ENCODE measurements around the gene RAX. TPM values are rescaled to one million over a fixed set of nuclear protein-coding genes. Genes with fewer than 3 reads are reported as not detected.
A peak's percentile ranks its signal among the peaks of the same experiment; 100 is the strongest.

RAX gene
- total and polyA plus RNA-seq, 10 of the 15 experiments (the other 5 are each of a cell fraction or from before 2014, with no cell fraction given) = not detected

DNA sequence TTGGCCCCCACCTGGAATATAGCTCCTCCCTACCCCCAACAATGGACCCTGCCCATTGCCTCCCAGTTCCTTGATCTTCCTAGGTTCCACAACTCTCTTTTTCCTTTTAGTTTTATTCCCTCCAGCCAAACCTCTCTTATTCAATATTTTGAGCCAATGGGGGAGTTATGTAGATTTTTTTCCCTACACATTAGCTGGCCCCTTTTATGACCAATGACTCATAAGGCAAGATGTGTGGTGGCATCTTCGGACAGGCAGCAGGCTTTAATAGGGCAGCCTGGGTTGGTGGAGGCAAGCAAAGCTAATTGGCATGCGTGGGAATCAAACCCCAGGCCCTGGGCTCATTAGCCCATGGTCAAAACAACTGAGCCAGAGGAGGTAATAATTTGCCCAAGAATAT, 44.1 kb downstream of the RAX start:
- CTCF ChIA-PET = interaction anchor here (1.1 to 4.4 kb wide), 4 partner anchors 41 to 230 kb away, joined by 3 to 23 read pairs (median 4); no protein-coding TSS in a partner anchor
- WGBS (ENCODE audit: insufficient coverage, insufficient replicate concordance, low lambda C conversion rate, missing lambda C conversion rate) = 65% methylated on average over 2 of the region's 2 CpGs
- no peak for DNase-seq (ENCODE audit: low read depth, low spot score)
- H3K4me2 ChIP-seq (ENCODE audit: control insufficient read depth, insufficient read depth) = no peak overlapping the region
- no peaks in the 10 kb centered on the region for H3K4me1 ChIP-seq (ENCODE audit: control insufficient read depth, insufficient read depth, low read length)
- H3K4me3 ChIP-seq = no peak overlapping the region
- H2AFZ ChIP-seq (ENCODE audit: control insufficient read depth, low read depth, low read length) = no peak overlapping the region
- intact Hi-C loops (cut with micrococcal nuclease; ENCODE audit: unreplicated experiment) (no loop called here), in situ Hi-C loops (cut with MboI) (loop anchor here (10.0 kb wide), 1 partner anchor 144 kb away; no protein-coding TSS in a partner anchor)
- RAD21 ChIA-PET (ENCODE audit: unreplicated experiment) = interaction anchor here (1.1 to 1.6 kb wide), 4 partner anchors 20 to 461 kb away, joined by 3 to 5 read pairs (median 4); no protein-coding TSS in a partner anchor
- H3K27me3 ChIP-seq (replicated peaks in 1 of 2; ENCODE audit: control insufficient read depth in 2 of 2, insufficient read depth in 2 of 2, low read length in 1 of 2) = peaks cover 0 to 6% of the 10 kb centered on the region in 2 experiments; a peak in 1 of 4 replicates
- peak; percentile 43; the same call in 2 of the 3 replicates for ATAC-seq
- no peaks in the 10 kb centered on the region for H4K20me1 ChIP-seq (ENCODE audit: control insufficient read depth, insufficient read depth)
- H3K9me3 ChIP-seq (replicated peaks; ENCODE audit: control insufficient read depth, insufficient read depth, low read length) = no peaks in the 10 kb centered on the region
- H3K36me3 ChIP-seq (ENCODE audit: control insufficient read depth in 2 of 2, insufficient read depth in 2 of 2, low read length in 1 of 2) = no peaks in the 10 kb centered on the region
- FAIRE-seq = no peak
- BruUV-seq (replicated peaks) = no TSS peak
- TF ChIP-seq PAX5 (IDR thresholded peaks at IDR 0.05; ENCODE audit: borderline replicate concordance, low read depth, low read length) = no peak
- SMC1A ChIA-PET (ENCODE audit: uncharacterized antibody, unreplicated experiment) = interaction anchor here (0.7 to 2.1 kb wide), 6 partner anchors 11 to 173 kb away, joined by 3 to 8 read pairs (median 5); no protein-coding TSS in a partner anchor
- POLR2A ChIA-PET = interaction anchor here (1.6 kb wide), 1 partner anchor 89 kb away, joined by 4 read pairs; no protein-coding TSS in a partner anchor
- H3K79me2 ChIP-seq (ENCODE audit: control insufficient read depth, insufficient read depth, low read length) = no peaks in the 10 kb centered on the region
- H3K27ac ChIP-seq (ENCODE audit: control insufficient read depth, insufficient read depth) = no peak overlapping the region
- no peak overlapping the region for H3K9ac ChIP-seq (ENCODE audit: control insufficient read depth, insufficient read depth, low read length)

DNA sequence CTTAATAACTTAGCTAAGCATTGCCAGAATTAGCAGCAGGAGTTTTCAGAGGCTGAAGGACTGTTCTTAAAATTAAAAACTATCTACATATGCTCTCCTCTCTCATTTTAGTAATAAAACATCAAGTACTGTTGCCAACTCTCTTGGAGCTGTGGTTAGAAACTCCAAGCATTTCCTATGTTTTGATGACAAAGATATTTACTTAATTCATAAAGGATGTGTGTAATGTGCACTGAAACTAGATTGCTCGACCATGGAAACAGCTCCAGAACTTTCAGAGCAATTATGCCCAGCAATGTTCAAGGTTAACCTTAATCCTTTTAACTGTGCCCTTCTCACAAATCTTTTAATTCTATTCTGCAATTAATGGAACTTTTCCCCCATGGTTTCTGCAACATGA, 44.9 kb downstream of the RAX start:
- TF ChIP-seq ZSCAN29 (IDR thresholded peaks at IDR 0.05) (no peak), CBX5 (IDR thresholded peaks at IDR 0.05; ENCODE audit: low read depth) (no peak)
- H3K9me3 ChIP-seq (replicated peaks; ENCODE audit: control insufficient read depth, insufficient read depth, low read length) = no peaks in the 10 kb centered on the region
- H3K9ac ChIP-seq (ENCODE audit: control insufficient read depth, insufficient read depth, low read length) = no peak overlapping the region
- H2AFZ ChIP-seq (ENCODE audit: control insufficient read depth, low read depth, low read length) = no peak overlapping the region
- ChIA-PET SMC1A (ENCODE audit: uncharacterized antibody, unreplicated experiment) (interaction anchor here (1.0 to 2.1 kb wide), 2 partner anchors 12 to 85 kb away, joined by 3 to 5 read pairs; no protein-coding TSS in a partner anchor), RAD21 (ENCODE audit: unreplicated experiment) (no interaction called here), POLR2A (no interaction called here), CTCF (interaction anchor here (1.5 to 4.4 kb wide), 3 partner anchors 21 to 174 kb away, joined by 3 to 23 read pairs (median 5); no protein-coding TSS in a partner anchor)
- WGBS (ENCODE audit: insufficient coverage, insufficient replicate concordance, low lambda C conversion rate, missing lambda C conversion rate) = 0% methylated on average over 1 of the region's 1 CpG
- DNase-seq (ENCODE audit: low read depth, low spot score) = no peak
- H3K27me3 ChIP-seq (replicated peaks in 1 of 2; ENCODE audit: control insufficient read depth in 2 of 2, insufficient read depth in 2 of 2, low read length in 1 of 2) = peaks cover 0 to 6% of the 10 kb centered on the region in 2 experiments; a peak in 1 of 4 replicates
- in situ Hi-C loops (cut with MboI) (loop anchor here (10.0 kb wide), 1 partner anchor 144 kb away; no protein-coding TSS in a partner anchor), intact Hi-C loops (cut with micrococcal nuclease; ENCODE audit: unreplicated experiment) (no loop called here)
- no peak for FAIRE-seq
- H3K79me2 ChIP-seq (ENCODE audit: control insufficient read depth, insufficient read depth, low read length) = no peaks in the 10 kb centered on the region
- H3K27ac ChIP-seq (ENCODE audit: control insufficient read depth, insufficient read depth) = no peak overlapping the region
- no peak for ATAC-seq
- H3K4me1 ChIP-seq (ENCODE audit: control insufficient read depth, insufficient read depth, low read length) = no peaks in the 10 kb centered on the region
- no peaks in the 10 kb centered on the region for H3K36me3 ChIP-seq (ENCODE audit: control insufficient read depth in 2 of 2, insufficient read depth in 2 of 2, low read length in 1 of 2)
- no TSS peak for BruUV-seq (replicated peaks)
- H3K4me3 ChIP-seq = no peak overlapping the region
- no peak overlapping the region for H3K4me2 ChIP-seq (ENCODE audit: control insufficient read depth, insufficient read depth)
- H4K20me1 ChIP-seq (ENCODE audit: control insufficient read depth, insufficient read depth) = no peaks in the 10 kb centered on the region
